Tibial artery (tissue), 4 donors: ENCODE measurements around the gene MCF2L.

ENCODE experiments used
- DNase-seq, 2 donors: peaks; one replicate each; pipeline ENCODE4 v3.0.0-alpha.2; 2019
- H3K27ac ChIP-seq, 2 donors: fragments of 200-600 bp; sonication (generic) in 1 of 2; 1 replicate in 1 of 2; 2 replicates in 1 of 2; pipeline ENCODE4 v1.5.1; 2018 to 2019; ENCODE audit warnings: mild to moderate bottlenecking in 1 of 2
- H3K27me3 ChIP-seq, 2 donors: fragments of 200-600 bp; sonication (generic) in 1 of 2; one replicate each; pipeline versions ENCODE4 v1.5.1 to v1.6.0; 2016 to 2019
- H3K36me3 ChIP-seq, 3 donors: fragments of 200-600 bp; sonication (generic) in 2 of 3; one replicate each; pipeline ENCODE4 v1.5.1; 2016 to 2019; ENCODE audit warnings: mild to moderate bottlenecking in 2 of 3
- H3K4me1 ChIP-seq, 4 donors: fragments of 200-600 bp; sonication (generic) in 2 of 4; 1 replicate in 3 of 4; 2 replicates in 1 of 4; pipeline ENCODE4 v1.5.1; 2016 to 2019
- H3K4me3 ChIP-seq, 2 donors: fragments of 200-600 bp; sonication (generic) in 1 of 2; 1 replicate in 1 of 2; 2 replicates in 1 of 2; pipeline ENCODE4 v1.5.1; 2018 to 2019; ENCODE audit warnings: mild to moderate bottlenecking in 2 of 2
- H3K9me3 ChIP-seq, 3 donors: fragments of 200-600 bp; sonication (generic) in 1 of 3; one replicate each; pipeline ENCODE4 v1.5.1; 2016 to 2019
- CTCF ChIP-seq, 2 experiments: fragments of 200-600 bp in 1 of 2; fragments of 450-650 bp in 1 of 2; IDR thresholded peaks; one replicate each; pipeline ENCODE4 v1.5.1; 2017 to 2019; ENCODE audit warnings: antibody characterized with exemption in 2 of 2, mild to moderate bottlenecking in 1 of 2, moderate library complexity in 1 of 2
- intact Hi-C: fragments of 100-400 bp; cut with DNase I; formaldehyde crosslinking; loops from one replicate; pipeline ENCODE4 v1.15.0; 2023; ENCODE audit warnings: low total_unique reads

MCF2L gene

DNA sequence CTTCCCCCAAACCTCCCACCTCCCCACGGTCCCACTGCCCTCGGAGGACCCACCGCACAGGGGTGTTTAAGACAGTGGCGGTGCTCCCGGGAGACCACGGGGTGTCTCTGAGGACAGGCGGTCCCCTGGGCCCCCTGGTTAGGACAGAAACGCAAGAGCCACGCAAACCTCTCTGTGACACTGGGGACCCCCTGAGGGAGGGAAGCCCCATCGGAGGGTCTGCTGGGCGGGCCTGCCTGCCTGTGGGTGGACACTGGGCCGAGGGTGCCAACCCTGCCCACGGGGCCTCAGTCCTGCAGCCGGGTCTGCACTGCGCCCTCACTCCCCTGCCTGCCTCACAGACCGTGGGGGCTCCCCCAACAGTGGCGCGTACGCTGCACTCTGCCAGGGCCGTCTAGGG, 17.5 kb downstream of the MCF2L start:
- H3K27ac ChIP-seq: no peak overlapping the region
- no peak for DNase-seq
- intact Hi-C loops: no loop called here
- H3K4me3 ChIP-seq: no peak overlapping the region
- H3K36me3 ChIP-seq: no peaks in the 10 kb centered on the region
- TF ChIP-seq CTCF (IDR thresholded peaks at IDR 0.05): no peak
- peaks cover 0 to 3% (median 0%) of the 10 kb centered on the region in 4 donors for H3K4me1 ChIP-seq
- H3K9me3 ChIP-seq: no peaks in the 10 kb centered on the region
- H3K27me3 ChIP-seq: peaks cover 0 to 51% of the 10 kb centered on the region in 2 donors

- H3K4me1 ChIP-seq: peaks cover 0 to 3% (median 0%) of the 10 kb centered on the region in 4 donors
- H3K4me3 ChIP-seq: no peak overlapping the region
- intact Hi-C loops: no loop called here
- no peak for DNase-seq
- H3K9me3 ChIP-seq: no peaks in the 10 kb centered on the region
- TF ChIP-seq CTCF (IDR thresholded peaks at IDR 0.05): no peak
- H3K27ac ChIP-seq: no peak overlapping the region
- no peaks in the 10 kb centered on the region for H3K36me3 ChIP-seq
- H3K27me3 ChIP-seq: peaks cover 0 to 46% of the 10 kb centered on the region in 2 donors
Observed at GRCh38 chr13:112986946-112987681, 18.1 kb downstream of the MCF2L start.

GRCh38 chr13:112987682-112988024, 18.6 kb downstream of the MCF2L start:
- H3K27ac ChIP-seq: no peak overlapping the region
- intact Hi-C loops: no loop called here

DNA sequence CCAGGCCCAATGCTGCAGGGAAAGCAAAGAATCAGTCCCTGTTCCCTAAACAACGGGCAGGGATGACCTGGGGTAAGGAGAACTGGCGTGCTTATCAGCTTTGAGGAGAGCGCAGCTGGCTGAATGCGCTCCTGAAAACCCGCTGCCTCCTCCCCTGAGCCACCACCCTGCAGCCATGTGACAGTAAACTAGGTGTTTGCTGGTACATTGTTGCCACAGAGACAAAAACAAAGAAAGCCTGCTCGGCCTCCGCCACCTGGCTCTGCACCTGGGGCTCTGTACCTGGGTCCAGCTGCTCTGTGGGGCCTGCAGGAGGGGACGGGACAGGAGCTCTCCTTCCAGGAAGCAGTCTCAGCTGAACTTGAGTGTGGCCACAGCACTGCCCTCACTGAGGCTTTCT, 21.8 kb downstream of the MCF2L start:
- intact Hi-C loops: no loop called here
- Histone ChIP-seq H3K27ac (no peak overlapping the region), H3K9me3 (no peaks in the 10 kb centered on the region), H3K27me3 (peaks cover 0 to 49% of the 10 kb centered on the region in 2 donors), H3K36me3 (no peaks in the 10 kb centered on the region), H3K4me1 (peaks cover 0 to 3% (median 0%) of the 10 kb centered on the region in 4 donors), H3K4me3 (no peak overlapping the region)
- no peak for DNase-seq
- TF ChIP-seq CTCF (IDR thresholded peaks at IDR 0.05): no peak

More at GRCh38 chr13:112987682-112988024, 18.6 kb downstream of the MCF2L start:
- Histone ChIP-seq H3K36me3 (no peaks in the 10 kb centered on the region), H3K4me1 (peaks cover 0 to 3% (median 0%) of the 10 kb centered on the region in 4 donors), H3K4me3 (no peak overlapping the region), H3K27me3 (peaks cover 0 to 43% of the 10 kb centered on the region in 2 donors), H3K9me3 (no peaks in the 10 kb centered on the region)
- TF ChIP-seq CTCF (IDR thresholded peaks at IDR 0.05): no peak
- no peak for DNase-seq

GRCh38 chr13:112991609-112992008, 22.6 kb downstream of the MCF2L start:
- Histone ChIP-seq H3K27ac (no peak overlapping the region), H3K9me3 (no peaks in the 10 kb centered on the region), H3K36me3 (no peaks in the 10 kb centered on the region), H3K27me3 (peaks cover 0 to 49% of the 10 kb centered on the region in 2 donors), H3K4me3 (no peak overlapping the region), H3K4me1 (peaks cover 0 to 3% (median 0%) of the 10 kb centered on the region in 4 donors)
- DNase-seq: no peak
- intact Hi-C loops: no loop called here
- TF ChIP-seq CTCF (IDR thresholded peaks at IDR 0.05): no peak
